ENCODE data around the gene KRT81.
A peak's percentile ranks its signal among the peaks of the same experiment; 100 is the strongest.

The KRT81 gene

DNA sequence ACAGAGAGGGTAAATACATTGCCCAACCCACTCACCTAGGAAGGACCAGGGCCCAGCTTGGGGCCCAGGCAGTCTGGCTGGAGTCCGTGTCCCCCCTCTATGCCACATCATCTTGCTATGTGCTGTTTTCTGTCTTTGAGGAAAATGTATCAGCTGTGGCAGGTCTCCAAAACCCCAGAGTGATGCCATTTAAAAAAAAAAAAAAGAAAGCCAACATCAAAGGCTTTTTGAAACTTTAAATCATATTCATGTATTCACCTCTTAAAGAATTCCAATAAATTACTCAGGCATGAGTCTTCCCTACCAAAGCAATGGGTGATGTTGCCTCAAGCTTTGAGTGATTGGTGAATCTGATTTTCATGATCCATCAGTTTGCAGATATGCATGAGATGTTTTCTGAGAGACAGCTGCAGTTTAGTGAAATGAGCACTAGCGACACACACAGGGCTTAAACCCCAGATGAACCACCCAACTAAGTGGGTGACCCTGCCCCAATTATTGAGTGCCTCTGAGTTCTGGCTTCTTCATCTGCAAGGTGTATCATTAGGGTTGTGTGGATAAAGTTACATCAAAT is 6.1 kb downstream of the KRT81 start:
- TF ChIP-seq JUND (IDR thresholded peaks at IDR 0.05; ENCODE audit: low read depth) = no peak
- DNase-seq (ENCODE audit: low read depth in 1 of 2, low spot score in 1 of 2) = no peak
- in situ Hi-C loops (cut with HindIII; ENCODE audit: low pct_unique_long_range_greater_than_20kb, low sequenced_read_pairs) = no loop called here

DNA sequence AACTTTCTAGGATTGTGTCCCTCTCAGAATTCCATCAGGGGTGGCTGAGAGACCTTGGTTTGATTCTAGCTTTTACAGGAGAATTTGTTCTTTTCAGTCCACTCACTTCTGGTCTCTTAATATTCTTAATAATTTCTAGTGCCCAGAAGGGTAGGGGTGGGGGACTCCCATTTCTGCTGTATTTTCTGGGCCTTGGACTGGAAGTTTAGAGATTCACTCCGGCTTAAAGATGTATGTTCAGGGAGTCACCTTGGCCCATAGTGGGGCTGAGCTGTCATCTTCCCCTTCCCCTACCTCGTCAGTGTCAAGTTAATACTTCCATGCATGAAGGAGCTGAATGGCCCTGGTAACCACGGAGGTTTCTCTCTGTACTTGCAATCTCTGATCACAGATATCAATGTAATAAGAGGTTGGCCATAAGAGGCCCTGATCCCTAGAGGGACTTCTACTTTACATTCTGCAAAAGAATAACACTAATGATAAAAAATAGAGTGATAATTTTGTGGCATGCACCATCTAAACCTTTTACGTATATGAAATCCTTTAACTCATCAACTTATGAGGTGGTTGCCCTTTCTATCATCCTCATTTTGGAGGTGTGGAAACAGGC is 6.7 kb downstream of the KRT81 start:
- no peak for TF ChIP-seq JUND (IDR thresholded peaks at IDR 0.05; ENCODE audit: low read depth)
- in situ Hi-C loops (cut with HindIII; ENCODE audit: low pct_unique_long_range_greater_than_20kb, low sequenced_read_pairs) = no loop called here
- no peak for DNase-seq (ENCODE audit: low read depth in 1 of 2, low spot score in 1 of 2)

DNA sequence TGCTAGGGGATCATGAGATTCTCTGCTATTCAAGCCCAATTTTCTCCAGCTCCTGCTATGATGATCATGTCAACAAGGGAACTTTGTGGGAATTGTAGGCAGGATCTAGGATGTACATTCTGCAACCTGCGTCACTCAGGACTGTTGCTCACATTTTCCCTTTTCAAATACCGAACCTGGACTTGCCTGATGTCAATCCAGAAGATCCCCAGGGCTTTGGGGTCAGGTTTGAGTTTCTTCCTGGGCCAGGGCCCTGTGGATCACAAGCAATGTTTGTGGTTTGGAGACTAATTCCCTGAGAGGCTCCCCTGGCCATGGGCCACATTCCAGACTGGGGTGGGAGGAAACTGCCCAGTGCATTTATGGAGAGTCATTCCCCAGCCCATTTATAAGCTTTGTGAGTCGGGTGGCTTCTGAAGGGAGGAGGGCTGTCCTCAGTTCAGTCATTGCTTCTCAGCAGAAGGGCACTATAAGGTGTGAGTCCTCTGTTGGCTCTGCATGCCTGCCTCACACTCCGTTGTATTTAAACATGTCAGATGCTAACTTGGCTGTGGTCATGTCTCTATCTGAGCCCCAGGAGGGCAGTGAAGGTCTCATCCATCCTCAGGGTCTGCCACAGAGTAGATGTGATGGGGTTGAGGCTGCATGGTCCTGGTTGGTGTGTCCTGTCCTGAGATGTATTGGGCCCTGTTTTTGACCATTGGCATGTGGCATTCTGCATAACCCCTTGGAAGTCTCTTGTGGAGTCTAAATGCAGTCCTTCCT is 10.4 kb downstream of the KRT81 start:
- in situ Hi-C loops (cut with HindIII; ENCODE audit: low pct_unique_long_range_greater_than_20kb, low sequenced_read_pairs) = no loop called here
- no peak for TF ChIP-seq JUND (IDR thresholded peaks at IDR 0.05; ENCODE audit: low read depth)
- DNase-seq (ENCODE audit: low read depth in 1 of 2, low spot score in 1 of 2) = peak in 1 of 2 experiments; percentile 70

GRCh38 chr12:52280319-52280795 is 11.0 kb downstream of the KRT81 start:
- in situ Hi-C loops (cut with HindIII; ENCODE audit: low pct_unique_long_range_greater_than_20kb, low sequenced_read_pairs) = no loop called here
- peak in 1 of 2 experiments; percentile 80 for DNase-seq (ENCODE audit: low read depth in 1 of 2, low spot score in 1 of 2)
- no peak for TF ChIP-seq JUND (IDR thresholded peaks at IDR 0.05; ENCODE audit: low read depth)

DNA sequence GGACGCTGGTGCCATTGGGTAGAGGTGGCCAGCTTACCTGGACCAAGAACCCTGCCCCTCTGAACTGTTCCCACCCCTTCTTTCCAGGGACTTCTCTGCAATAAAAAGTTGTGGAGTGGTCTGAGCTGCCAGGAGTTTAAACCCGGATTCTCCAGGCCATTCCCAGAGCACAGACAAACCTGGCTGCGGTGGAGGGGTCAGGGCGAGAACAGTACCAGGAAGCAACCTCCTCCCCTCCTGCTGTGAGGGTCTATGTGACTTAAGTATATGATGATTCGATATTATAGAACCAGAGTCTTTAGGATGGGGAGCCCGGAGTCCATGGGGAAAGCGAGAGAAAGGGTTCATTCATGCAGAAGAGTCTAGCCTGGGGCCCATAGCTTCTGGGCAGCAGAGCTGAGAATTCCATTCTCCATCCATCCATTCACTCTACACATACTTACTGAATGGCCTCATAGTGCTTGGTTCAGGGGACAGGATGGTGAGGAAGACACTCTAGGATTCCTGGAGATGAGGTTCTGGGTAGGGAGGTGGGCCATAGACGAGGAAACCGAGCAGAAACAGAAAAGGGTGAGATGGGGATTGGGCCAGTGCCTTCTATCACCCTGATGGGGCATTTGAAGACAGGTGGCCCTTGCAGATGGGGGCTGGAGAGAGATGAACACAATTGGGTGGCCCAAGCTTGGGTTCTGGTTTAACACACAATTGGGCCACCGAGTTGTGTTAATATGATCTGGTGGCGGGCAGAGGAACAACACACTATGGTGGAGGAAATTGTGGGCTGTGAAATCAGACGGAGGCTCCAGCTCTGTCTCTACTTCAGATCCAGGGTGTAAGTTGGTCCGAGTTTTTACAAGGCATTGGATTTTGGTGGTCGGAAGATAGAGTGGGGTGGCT is 11.7 kb downstream of the KRT81 start:
- no peak for DNase-seq (ENCODE audit: low read depth in 1 of 2, low spot score in 1 of 2)

GRCh38 chr12:52278575-52279421 is 12.5 kb downstream of the KRT81 start:
- peak; percentile 84 to 88 for DNase-seq (ENCODE audit: low read depth in 1 of 2, low spot score in 1 of 2)

More for the DNA sequence above, 11.7 kb downstream of the KRT81 start:
- no peak for TF ChIP-seq JUND (IDR thresholded peaks at IDR 0.05; ENCODE audit: low read depth)
- in situ Hi-C loops (cut with HindIII; ENCODE audit: low pct_unique_long_range_greater_than_20kb, low sequenced_read_pairs) = no loop called here

GRCh38 chr12:52277486-52278245 is 13.7 kb downstream of the KRT81 start:
- in situ Hi-C loops (cut with HindIII; ENCODE audit: low pct_unique_long_range_greater_than_20kb, low sequenced_read_pairs) = no loop called here
- TF ChIP-seq JUND (IDR thresholded peaks at IDR 0.05; ENCODE audit: low read depth) = no peak
- no peak for DNase-seq (ENCODE audit: low read depth in 1 of 2, low spot score in 1 of 2)

More at GRCh38 chr12:52278575-52279421, 12.5 kb downstream of the KRT81 start:
- in situ Hi-C loops (cut with HindIII; ENCODE audit: low pct_unique_long_range_greater_than_20kb, low sequenced_read_pairs) = no loop called here
- no peak for TF ChIP-seq JUND (IDR thresholded peaks at IDR 0.05; ENCODE audit: low read depth)

- TF ChIP-seq JUND (IDR thresholded peaks at IDR 0.05; ENCODE audit: low read depth) = no peak
- no peak for DNase-seq (ENCODE audit: low read depth in 1 of 2, low spot score in 1 of 2)
- in situ Hi-C loops (cut with HindIII; ENCODE audit: low pct_unique_long_range_greater_than_20kb, low sequenced_read_pairs) = no loop called here
Measured at GRCh38 chr12:52275686-52276085, 15.6 kb downstream of the KRT81 start.

DNA sequence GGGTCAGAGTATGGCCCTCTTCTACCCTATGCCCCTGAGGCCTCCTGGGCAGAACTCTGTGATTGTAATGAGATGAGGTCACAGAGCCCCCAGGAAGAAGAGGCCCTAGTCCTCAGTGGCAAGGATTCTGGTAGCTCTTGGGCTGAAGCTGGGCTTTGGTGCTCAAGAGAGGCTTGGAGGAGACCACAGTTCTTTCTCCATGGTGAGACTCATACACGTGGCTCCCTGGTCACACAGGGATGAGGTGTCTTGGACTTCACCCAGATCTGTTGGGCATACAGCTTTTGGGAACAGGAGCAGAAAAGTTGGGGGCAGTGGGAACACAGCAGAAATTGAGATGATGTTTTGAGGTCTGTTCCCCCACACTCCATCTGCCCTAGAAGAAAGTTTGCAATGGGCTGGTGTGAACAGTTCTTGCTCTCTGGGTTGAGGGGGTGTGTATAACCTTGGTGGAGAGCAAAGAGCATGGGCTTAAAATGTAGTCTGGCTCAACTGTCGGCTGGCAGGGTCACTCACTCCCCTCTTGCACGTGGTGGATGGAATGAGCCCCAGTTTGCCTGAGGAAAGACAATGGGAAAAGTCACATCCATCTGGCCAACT is 16.7 kb downstream of the KRT81 start, which contains the start of gene KRT86:
Gene KRT86, plus strand, starts transcription at position 125 of the 600 bp plus-strand sequence. CDS start 27,272 bp downstream, outside the sequence.
- no peak for DNase-seq (ENCODE audit: low read depth in 1 of 2, low spot score in 1 of 2)
- in situ Hi-C loops (cut with HindIII; ENCODE audit: low pct_unique_long_range_greater_than_20kb, low sequenced_read_pairs) = no loop called here
- no peak for TF ChIP-seq JUND (IDR thresholded peaks at IDR 0.05; ENCODE audit: low read depth)

- DNase-seq (ENCODE audit: low read depth in 1 of 2, low spot score in 1 of 2) = no peak
- in situ Hi-C loops (cut with HindIII; ENCODE audit: low pct_unique_long_range_greater_than_20kb, low sequenced_read_pairs) = no loop called here
- no peak for TF ChIP-seq JUND (IDR thresholded peaks at IDR 0.05; ENCODE audit: low read depth)
Measured at GRCh38 chr12:52271158-52271557, 20.2 kb downstream of the KRT81 start.

All from T47D (cell line).